Activated gamma-delta T cell (primary cell): Measurements from ENCODE around the gene GNG7.

Experiments
- DNase-seq: peaks from one replicate; lab custom pipeline; 2025; lab: John Stamatoyannopoulos, UW
- total RNA-seq, 2 donors: gene quantifications; one replicate each; lab custom pipeline; 2026; lab: John Stamatoyannopoulos, UW

Gene GNG7
- total RNA-seq: 2.0 to 3.5 reads per million in 2 donors

DNA sequence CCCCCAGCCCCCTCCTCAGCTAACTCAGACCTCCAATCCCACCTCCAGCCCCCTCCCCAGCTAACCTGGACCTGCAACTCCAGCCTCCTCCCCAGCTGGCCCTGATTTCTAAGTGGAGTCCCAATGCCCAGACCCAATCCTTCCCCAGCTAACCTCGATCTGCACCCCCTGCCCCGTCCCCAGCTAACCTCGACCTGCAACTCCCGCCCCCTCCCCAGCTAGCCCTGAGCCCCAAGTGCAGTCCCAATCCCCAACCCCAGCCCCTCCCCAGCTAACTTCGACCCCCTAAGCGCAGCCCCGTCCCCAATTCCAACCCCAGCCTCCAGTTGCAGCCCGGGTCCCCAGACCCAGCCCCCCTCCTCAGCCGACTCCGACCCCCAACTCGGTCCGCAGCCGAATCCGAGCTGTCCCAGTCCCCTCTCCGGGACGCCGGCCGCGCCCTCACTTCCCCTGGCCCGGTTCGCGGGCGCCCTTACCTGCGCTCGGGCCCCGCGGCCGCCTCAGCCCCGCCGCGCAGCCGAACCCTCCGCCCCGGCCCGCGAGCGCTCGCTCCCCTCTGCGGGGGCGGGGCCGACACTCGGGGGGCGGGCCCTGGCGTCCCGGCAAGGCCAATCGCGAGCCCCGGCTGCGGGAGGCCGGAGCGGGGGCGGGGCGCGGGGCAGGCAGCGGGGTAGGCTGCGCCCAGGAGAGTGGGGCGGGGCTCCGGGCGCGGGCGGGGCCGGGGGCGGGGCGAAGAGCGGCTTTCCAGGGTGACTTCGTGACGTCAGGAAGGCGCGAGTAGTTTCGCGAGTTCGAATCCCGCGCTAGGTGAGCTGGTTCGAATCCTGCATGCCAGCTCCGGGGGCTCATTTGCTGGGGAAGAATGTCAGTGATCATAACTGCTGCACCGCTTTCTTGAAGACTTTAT, at the start of gene GNG7:
TSS of gene GNG7 (minus strand) at position 525 of the 907 bp plus-strand sequence. CDS start 182,006 bp downstream, outside the sequence.
- peak; percentile 93 for DNase-seq

DNA sequence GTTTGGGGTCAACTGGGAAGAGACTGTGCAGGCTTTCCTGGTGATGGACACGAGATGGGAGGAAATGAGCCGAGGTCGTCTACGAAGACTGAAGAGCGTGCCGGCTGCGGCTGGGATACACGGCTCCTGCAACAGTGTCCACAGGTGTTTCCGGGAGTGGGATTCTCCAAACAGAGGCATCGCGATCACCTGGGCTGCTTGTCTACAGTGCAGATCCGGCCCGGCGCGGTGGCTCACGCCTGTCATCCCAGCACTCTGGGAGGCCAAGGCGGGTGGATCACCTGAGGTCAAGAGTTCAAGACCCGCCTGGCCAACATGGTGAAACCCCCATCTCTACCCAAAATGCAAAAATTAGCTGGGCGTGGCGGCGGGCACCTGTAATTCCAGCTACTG, 48.9 kb upstream of the GNG7 start:
- DNase-seq: no peak

DNA sequence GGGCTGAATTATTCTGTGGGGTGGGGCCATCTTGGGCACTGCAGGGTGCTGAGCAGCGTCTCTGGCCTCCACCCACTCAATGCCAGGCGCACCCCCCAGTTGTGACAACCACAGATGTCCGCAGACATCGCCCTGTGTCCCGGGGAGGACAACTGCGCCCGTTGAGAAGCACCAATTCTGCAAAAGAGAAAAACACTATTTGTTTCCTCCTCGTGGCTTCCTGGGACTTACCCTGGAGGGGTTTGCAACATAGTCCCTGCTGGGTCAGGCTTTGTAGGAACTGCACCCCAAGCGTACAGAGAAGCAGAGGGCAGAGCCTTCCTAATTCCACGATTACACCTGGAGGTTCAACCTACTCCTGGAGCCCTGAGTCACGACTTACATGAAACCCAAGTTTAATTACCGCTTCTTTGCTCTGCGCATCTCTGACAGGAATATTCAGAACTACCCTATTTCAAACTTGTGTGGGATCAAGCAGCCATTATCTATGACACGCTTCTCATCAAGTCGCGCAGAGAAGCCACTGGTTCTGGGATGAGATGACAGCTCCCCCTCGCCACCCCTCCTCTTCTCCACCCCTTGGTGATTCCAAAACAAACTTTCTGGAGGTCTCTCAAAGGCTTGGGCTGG, 48.4 kb upstream of the GNG7 start:
- no peak for DNase-seq

- DNase-seq: no peak
Measured at GRCh38 chr19:2747349-2747748, 44.9 kb upstream of the GNG7 start.

DNA sequence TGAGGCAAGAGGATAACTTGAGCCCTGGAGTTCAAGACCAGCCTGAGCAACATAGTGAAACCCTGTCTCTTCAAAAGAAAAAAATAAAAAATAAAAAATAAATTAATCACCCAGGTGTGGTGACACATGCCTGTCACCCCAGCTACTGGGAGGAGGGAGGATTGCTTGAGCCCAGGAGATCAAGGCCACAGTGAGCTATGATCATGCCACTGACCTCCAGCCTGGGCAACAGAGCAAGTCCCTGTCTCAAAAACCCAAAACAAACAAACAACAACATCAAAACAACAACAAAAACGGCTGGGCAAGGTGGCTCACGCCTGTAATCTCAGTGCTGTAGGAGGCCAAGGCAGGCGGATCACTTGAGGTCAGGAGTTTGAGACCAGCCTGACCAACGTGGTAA, 41.6 kb upstream of the GNG7 start:
- DNase-seq: no peak

DNA sequence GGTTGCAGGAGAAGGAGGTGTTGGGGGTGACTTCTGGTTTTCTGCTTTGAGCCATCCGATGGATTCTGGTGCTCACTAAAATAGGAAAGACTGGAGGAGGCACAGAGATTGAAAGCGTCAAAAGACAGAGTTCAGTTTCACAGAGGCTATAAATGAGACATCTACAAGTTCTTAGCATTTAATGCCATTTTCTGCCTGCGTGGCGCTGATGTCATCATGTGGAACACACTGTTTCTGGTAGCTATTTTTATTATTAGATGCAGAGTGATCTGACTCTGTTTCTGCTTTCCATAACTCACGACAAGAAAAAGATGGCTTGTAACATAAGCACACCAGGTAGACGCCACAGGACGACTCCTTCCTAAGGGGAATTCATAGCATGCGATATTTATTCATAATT, 40.6 kb upstream of the GNG7 start:
- DNase-seq: no peak

DNA sequence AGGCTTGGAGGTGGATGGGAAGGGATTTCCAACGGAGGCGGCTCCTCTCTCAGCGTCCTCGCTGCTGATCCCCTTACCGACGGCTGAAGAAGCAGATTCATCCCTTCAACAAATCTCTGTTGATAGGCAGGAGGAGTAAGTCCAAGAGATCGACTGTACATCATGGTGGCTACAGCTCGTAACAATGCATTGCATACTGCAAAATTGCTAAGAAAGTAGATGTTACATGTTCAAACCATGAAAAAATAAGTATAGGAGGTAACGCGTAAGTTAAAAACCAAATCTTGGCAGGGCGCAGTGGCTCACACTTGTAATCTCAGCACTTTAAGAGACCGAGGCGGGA, 37.8 kb upstream of the GNG7 start:
- no peak for DNase-seq

DNA sequence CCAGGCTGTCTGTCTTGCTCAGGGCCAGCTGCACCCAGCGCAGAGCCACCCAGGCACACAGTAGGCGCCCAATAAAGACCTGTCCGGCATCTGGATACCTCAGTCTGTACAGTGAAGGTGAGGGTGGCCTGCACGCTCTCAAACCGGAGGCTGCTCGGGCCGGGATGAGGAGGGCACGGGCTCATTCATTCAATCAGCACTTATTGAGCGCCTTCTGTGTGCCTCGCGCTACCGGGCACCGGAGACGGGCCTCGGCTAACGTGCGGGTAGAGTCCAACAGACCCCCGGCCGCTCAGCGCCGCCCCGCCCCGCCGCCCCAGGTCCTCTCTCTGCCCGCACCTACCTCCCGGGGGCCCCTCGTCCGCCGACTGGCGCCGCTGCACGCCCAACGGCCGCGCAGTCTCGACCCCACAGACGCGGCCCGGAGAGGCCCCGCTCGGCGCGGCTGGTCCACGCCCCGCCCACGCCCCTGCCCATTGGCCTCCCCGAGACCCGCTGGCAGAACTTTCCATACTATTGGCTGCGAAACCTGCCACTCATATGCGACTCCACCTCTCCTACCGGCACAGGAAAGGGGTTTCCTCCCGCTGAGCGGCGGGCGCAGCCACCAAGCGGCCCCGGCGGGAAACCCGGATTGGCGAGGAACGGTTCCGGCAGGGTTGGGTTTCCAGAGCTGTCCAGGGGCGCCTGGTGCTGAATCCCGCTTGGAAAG, 37.3 kb upstream of the GNG7 start, which contains the start of gene SLC39A3:
TSS of gene SLC39A3 (minus strand) at position 416 of the 712 bp plus-strand sequence. CDS start 2,760 bp downstream, outside the sequence.
- peak; percentile 83 for DNase-seq

GRCh38 chr19:2736550-2737190, 34.2 kb upstream of the GNG7 start:
- no peak for DNase-seq

DNA sequence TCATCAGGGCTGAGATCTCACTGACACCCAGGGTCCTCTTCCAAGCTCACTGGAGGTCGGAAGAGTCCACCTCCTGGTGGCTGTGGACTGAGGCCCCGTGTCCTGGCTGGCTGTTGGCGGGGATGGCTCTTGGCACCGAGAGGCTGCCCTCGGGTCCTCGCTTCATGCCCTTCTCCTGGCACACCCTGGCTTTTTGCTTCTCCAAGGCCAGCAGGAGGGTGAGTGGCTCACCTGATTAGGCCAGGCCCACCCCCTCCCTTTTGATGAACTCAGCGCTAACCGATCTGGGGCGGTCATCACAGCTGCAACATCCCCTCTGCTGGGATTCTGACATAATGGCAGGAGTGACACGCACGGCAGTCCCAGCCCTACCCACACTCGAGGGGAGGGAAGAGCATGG, 32.9 kb upstream of the GNG7 start:
- DNase-seq: no peak

GRCh38 chr19:2734589-2735288, 32.2 kb upstream of the GNG7 start:
- no peak for DNase-seq

DNA sequence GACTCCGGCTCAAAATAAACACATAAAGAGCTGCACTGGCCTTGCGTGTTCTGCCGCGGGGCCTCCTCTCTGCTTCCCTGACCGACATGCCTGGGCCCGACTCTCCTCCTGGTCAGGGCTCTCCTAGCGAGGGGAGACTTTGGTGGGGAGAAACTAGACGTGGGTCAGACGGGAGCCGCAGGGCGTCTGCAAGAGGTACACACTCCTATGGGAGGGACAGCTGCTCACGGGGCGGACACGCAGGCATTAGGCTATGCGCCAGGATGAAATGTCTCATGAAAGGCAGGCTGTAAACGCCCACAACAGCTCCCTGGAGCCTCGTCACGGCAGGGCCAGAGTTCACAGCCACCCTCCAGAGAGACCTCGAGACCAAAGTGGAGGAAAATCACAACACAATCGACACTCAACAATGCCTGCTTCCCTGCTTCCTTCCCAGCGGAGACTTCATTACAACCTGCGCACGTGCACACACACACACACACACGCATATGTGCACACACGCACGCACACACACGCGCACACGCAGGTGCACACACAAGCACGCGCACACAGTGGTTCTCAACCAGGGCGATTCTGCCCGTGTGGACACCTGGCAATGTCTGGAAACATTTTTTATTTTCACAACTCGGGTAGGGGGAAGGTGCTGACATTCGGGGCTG, 31.6 kb upstream of the GNG7 start:
- DNase-seq: no peak

DNA sequence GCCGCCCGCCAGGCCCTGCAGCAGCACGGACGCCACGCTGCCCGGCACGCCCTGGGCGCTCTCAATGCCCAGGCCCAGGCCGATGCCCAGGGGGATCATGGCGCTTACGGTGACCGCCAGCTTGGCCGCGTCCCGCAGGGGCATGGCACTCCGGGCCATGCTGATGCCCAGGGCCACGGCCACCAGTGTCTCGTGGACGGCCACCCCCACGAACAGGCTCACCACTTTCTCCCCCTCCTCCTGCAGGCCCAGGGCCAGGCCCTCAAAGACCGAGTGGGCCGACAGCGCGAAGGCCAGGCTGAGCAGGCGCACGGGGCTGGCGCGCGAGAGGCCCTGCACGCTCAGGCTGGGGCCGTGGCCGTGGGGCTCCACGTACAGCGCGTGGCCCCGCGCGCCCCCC, 30.4 kb upstream of the GNG7 start:
- DNase-seq: no peak

GRCh38 chr19:2732157-2732725, 29.7 kb upstream of the GNG7 start:
- DNase-seq: no peak

DNA sequence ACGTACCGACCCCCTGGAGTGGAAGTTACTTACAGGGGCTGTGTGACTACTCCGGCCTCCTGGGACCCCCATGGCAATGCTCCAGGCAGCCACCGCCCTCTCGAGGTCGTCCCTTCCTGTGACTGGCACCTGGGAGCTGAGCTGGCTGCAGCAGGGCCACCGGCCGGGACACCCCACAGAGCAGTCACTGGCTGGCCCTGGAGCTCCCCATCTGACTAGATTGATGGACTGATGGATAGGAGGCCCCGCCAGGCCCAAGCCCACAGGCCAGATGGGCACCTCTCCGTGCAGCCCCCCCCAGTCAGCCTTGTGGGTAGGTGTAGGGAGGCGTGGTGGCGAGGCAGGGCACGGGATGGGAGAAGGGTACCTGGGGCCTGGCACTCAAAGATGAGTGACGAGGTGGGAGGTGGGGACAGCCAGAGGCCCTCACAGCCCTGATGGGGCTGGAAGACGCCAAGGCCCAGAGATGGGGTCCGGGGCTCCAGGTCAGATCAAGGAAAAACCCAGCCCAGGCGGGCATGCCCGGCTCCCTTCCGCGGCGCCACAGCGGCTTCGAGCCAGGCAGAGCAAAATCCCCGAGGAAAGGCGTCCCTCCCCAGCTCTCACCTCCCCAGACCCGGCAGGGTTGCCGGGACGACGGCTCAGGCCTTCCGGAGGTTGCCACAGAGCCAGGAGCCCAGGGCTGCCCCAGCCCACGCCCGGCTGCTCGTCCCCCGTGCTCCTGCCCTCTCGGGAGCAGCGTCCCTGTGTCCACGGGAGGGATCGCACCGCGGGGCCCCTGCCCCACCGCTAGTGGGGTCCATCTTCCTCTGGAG, 28.9 kb upstream of the GNG7 start:
- no peak for DNase-seq

DNA sequence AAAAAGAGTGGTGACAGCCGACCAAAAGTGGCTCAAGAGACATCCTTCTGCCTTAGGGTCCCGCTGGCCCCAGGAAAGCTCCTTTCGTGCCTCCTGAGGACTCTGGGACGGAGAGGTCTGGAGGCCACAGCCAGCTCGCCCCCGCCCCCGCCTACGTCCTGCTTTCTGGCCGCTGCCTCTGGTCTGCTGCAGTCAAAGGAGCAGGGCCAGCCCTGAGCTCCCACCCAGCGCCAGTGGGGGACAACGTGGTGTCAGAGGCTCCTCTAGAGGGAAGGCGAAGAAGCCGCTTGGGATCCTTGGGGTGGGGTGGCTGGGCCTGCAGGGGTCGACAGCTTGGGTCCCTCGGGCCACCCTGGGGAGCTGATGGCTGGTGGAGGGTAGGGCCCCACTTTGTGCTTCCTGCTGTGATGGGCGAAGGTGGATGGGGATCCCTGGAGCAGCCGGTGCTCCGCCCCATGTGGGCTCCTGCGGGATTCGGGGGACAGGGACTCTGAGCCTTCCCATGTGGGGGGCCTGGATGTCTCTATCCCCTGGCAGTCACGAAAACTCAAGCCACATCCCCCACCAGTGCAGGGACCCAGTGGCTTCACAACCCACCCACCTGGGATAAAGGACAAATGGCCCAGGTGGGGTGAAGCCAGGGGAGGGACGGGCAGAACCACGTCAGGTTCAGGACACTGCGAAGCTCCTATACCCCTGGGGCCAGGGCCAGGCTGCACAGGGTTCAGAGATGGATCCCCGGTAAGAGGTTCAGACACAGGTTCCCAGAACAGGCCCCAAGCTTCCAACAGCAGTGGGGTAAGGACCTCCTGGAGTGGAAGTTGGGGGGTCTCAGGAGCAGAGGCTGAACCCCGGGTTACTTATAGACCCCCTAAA, 27.7 kb upstream of the GNG7 start:
- DNase-seq: no peak

- DNase-seq: no peak
Measured at GRCh38 chr19:2728783-2729387, 26.4 kb upstream of the GNG7 start.

- no peak for DNase-seq
Measured at GRCh38 chr19:2727640-2727944, 25.1 kb upstream of the GNG7 start.
